B cell (primary cell): Measurements from ENCODE around the gene HJV. TPM values are rescaled to one million over a fixed set of nuclear protein-coding genes. Genes with fewer than 3 reads are reported as not detected.
A peak's percentile ranks its signal among the peaks of the same experiment; 100 is the strongest.

ENCODE experiments used
- ATAC-seq: fragments of 200-7000 bp; cut with Tn5 transposase; one replicate; pipeline ENCODE4 v1.10.0; 2021; ENCODE audit warnings: low read depth, mild to moderate bottlenecking, moderate number of reproducible peaks, moderate library complexity
- CTCF ChIA-PET: fragments of 350-600 bp; sonication (Branson Sonifier 250); formaldehyde crosslinking; loops from one replicate; lab custom pipeline; 2021; ENCODE audit warnings: antibody characterized with exemption, inconsistent platforms; lab: Charles Lee
- POLR2A ChIA-PET: fragments of 350-600 bp; sonication (Branson Sonifier 250); formaldehyde crosslinking; loops from one replicate; lab custom pipeline; 2021; ENCODE audit warnings: antibody characterized with exemption; lab: Charles Lee
- DNase-seq: peaks from one replicate; pipeline ENCODE4 v3.0.0; 2013
- H2AFZ ChIP-seq: 2 replicates; pipeline ENCODE4 v1.6.1; 2012; ENCODE audit warnings: mild to moderate bottlenecking, low read depth, low read length; ENCODE audit not compliant: insufficient read depth, poor library complexity, severe bottlenecking
- H3K27ac ChIP-seq, 2 donors: 1 replicate in 1 of 2; 2 replicates in 1 of 2; pipeline ENCODE4 v1.5.1; 2012 to 2013; ENCODE audit warnings: low read length in 2 of 2, mild to moderate bottlenecking in 2 of 2, moderate library complexity in 1 of 2
- H3K27me3 ChIP-seq, 4 experiments: fragments of 200-600 bp in 1 of 4; sonication (generic) in 1 of 4; replicated peaks in 1 of 4; 1 replicate in 2 of 4; 2 replicates in 2 of 4; pipeline versions ENCODE4 v1.6.1 to v1.7.0; 2013 to 2016; ENCODE audit warnings: low read length in 3 of 4, mild to moderate bottlenecking in 2 of 4, mixed read lengths in 1 of 4, moderate library complexity in 1 of 4; ENCODE audit not compliant: insufficient read depth in 4 of 4, control insufficient read depth in 3 of 4; ENCODE audit errors: control extremely low read depth in 1 of 4
- H3K36me3 ChIP-seq, 2 experiments: replicated peaks in 1 of 2; 1 replicate in 1 of 2; 2 replicates in 1 of 2; pipeline versions ENCODE4 v1.6.1 to v1.7.1; 2013; ENCODE audit warnings: low read length in 1 of 2; ENCODE audit not compliant: insufficient read depth in 2 of 2, control insufficient read depth in 1 of 2; ENCODE audit errors: control extremely low read depth in 1 of 2, extremely low read depth in 1 of 2
- H3K4me1 ChIP-seq, 2 donors: fragments of 200-600 bp in 1 of 2; sonication (generic) in 1 of 2; 1 replicate in 1 of 2; 2 replicates in 1 of 2; pipeline versions ENCODE4 v1.5.1 to v1.6.1; 2013 to 2017; ENCODE audit warnings: low read length in 2 of 2; ENCODE audit not compliant: control insufficient read depth in 2 of 2, insufficient read depth in 2 of 2
- H3K4me2 ChIP-seq: replicated peaks from 2 replicates; pipeline ENCODE3; 2012; ENCODE audit warnings: mild to moderate bottlenecking, low read depth, low read length; ENCODE audit not compliant: poor library complexity, severe bottlenecking
- H3K4me3 ChIP-seq, 5 experiments: fragments of 200-600 bp in 1 of 5; sonication (generic) in 1 of 5; 1 replicate in 3 of 5; 2 replicates in 2 of 5; pipeline versions ENCODE4 v1.5.1 to v1.7.0; 2011 to 2016; ENCODE audit warnings: low read length in 4 of 5, mild to moderate bottlenecking in 4 of 5, low read depth in 2 of 5, control low read depth in 1 of 5, moderate library complexity in 1 of 5; ENCODE audit not compliant: insufficient read depth in 1 of 5; ENCODE audit errors: control extremely low read depth in 1 of 5, extremely low read depth in 1 of 5
- H3K79me2 ChIP-seq: fragments of 200-600 bp; sonication (generic); one replicate; pipeline ENCODE4 v1.6.0; 2016; ENCODE audit warnings: low read length; ENCODE audit not compliant: control insufficient read depth, insufficient read depth
- H3K9ac ChIP-seq: fragments of 200-600 bp; sonication (generic); 2 replicates; pipeline ENCODE4 v1.6.1; 2017; ENCODE audit warnings: mild to moderate bottlenecking, low read length, moderate library complexity
- H3K9me3 ChIP-seq, 3 donors: one replicate each; pipeline versions ENCODE4 v1.6.1 to v1.7.1; 2013; ENCODE audit warnings: low read length in 2 of 3; ENCODE audit not compliant: control insufficient read depth in 2 of 3, insufficient read depth in 1 of 3; ENCODE audit errors: control extremely low read depth in 1 of 3
- H4K20me1 ChIP-seq: 2 replicates; pipeline ENCODE4 v1.6.0; 2012; ENCODE audit warnings: mild to moderate bottlenecking, low read length; ENCODE audit not compliant: insufficient read depth, control insufficient read depth, poor library complexity, severe bottlenecking
- H3K27ac Mint-ChIP-seq: one replicate; pipeline ENCODE4 v1.8.0; 2021; ENCODE audit warnings: mixed read lengths
- H3K27me3 Mint-ChIP-seq: one replicate; pipeline ENCODE4 v1.8.0; 2021; ENCODE audit warnings: mixed read lengths
- H3K4me1 Mint-ChIP-seq: one replicate; pipeline ENCODE4 v1.8.0; 2021; ENCODE audit warnings: mixed read lengths
- H3K4me3 Mint-ChIP-seq: one replicate; pipeline ENCODE4 v1.8.0; 2021; ENCODE audit warnings: mixed read lengths
- H3K9me3 Mint-ChIP-seq: one replicate; pipeline ENCODE4 v1.8.0; 2022; ENCODE audit warnings: mixed read lengths; ENCODE audit not compliant: insufficient read depth
- EZH2 ChIP-seq: IDR thresholded peaks from 2 replicates; pipeline ENCODE4 v1.6.1; 2012; ENCODE audit warnings: borderline replicate concordance, low read depth, mild to moderate bottlenecking, moderate library complexity, low read length; ENCODE audit not compliant: insufficient read depth, poor library complexity, severe bottlenecking
- intact Hi-C: fragments of 100-400 bp; cut with micrococcal nuclease; formaldehyde crosslinking; loops from one replicate; pipeline ENCODE4 v1.10.0; 2022
- polyA plus RNA-seq: library from polyadenylated mRNA; depleted of rRNA; stranded (reverse); fragments of >200 nt; gene quantifications from 2 replicates; pipeline ENCODE4 v1.2.3, GENCODE V29; 2012
- total RNA-seq, 2 donors: library from RNA; stranded (reverse); fragments of 120-200 nt in 1 of 2; gene quantifications; 1 replicate in 1 of 2; 2 replicates in 1 of 2; pipeline versions ENCODE4 v1.2.3 to v1.2.4, GENCODE V29; 2013 to 2022
- TF ChIP-seq, protein P1 (sequence below): fragments of 200-600 bp; IDR thresholded peaks from one replicate; pipeline ENCODE4 v1.8.0; 2022; ENCODE audit warnings: antibody characterized with exemption, mild to moderate bottlenecking

HJV gene
- total and polyA plus RNA-seq, 2 donors (not counting 1 experiment from before 2014, with no cell fraction given), result not detected

DNA sequence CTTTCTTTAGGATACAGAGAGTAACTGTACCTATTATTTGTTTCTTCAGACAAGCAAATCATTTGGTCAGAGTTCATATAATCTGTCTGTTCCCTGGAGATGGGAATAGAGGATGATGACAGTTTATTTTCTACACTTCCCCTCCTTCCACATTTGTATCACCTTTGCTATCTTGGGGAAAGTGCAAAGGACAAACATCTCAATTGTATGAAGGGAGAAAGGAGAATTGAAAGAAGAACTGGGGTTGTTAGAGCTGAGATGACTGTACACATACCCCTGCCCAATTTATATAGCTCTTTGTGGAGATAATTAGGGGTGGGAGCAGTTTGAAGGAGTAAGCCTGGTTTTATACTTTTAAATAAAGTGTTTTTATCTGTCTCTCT is 43.1 kb downstream of the HJV start:
- H3K4me1 Mint-ChIP-seq, result peaks cover 24% of the 10 kb centered on the region
- intact Hi-C loops, result no loop called here
- H3K27me3 Mint-ChIP-seq, result no peaks in the 10 kb centered on the region
- H3K4me3 ChIP-seq, result peak overlapping the region in 1 of 5 experiments; percentile 52
- peak overlapping the region; percentile 59 for H3K9ac ChIP-seq
- no peak for DNase-seq
- H3K4me3 Mint-ChIP-seq, result no peak overlapping the region
- POLR2A ChIA-PET, result interaction anchor here (0.6 to 4.7 kb wide), 12 partner anchors 15 to 120 kb away, joined by 3 to 131 read pairs (median 9); partner anchors contain the start of genes ANKRD34A, PEX11B, POLR3GL and RBM8A
- H2AFZ ChIP-seq, result peak overlapping the region; percentile 50
- ATAC-seq, result no peak
- peaks cover 0 to 7% of the 10 kb centered on the region in 2 experiments for H3K36me3 ChIP-seq
- no peaks in the 10 kb centered on the region for H3K27me3 ChIP-seq
- H3K9me3 ChIP-seq, result no peaks in the 10 kb centered on the region
- H3K79me2 ChIP-seq, result peaks cover 40% of the 10 kb centered on the region
- H3K27ac ChIP-seq, result peak overlapping the region; percentile 96 to 97
- CTCF ChIA-PET, result interaction anchor here (1.5 to 9.5 kb wide), 14 partner anchors 9 to 132 kb away, joined by 4 to 361 read pairs (median 32); partner anchors contain the start of genes ANKRD34A, HJV, LIX1L and NUDT17
- no peak overlapping the region for H3K27ac Mint-ChIP-seq
- peak overlapping the region; percentile 75 for H3K4me2 ChIP-seq
- no peaks in the 10 kb centered on the region for H4K20me1 ChIP-seq
- no peaks in the 10 kb centered on the region for H3K9me3 Mint-ChIP-seq
- peaks cover 64 to 65% of the 10 kb centered on the region in 2 donors for H3K4me1 ChIP-seq
- TF ChIP-seq, protein P1, sequence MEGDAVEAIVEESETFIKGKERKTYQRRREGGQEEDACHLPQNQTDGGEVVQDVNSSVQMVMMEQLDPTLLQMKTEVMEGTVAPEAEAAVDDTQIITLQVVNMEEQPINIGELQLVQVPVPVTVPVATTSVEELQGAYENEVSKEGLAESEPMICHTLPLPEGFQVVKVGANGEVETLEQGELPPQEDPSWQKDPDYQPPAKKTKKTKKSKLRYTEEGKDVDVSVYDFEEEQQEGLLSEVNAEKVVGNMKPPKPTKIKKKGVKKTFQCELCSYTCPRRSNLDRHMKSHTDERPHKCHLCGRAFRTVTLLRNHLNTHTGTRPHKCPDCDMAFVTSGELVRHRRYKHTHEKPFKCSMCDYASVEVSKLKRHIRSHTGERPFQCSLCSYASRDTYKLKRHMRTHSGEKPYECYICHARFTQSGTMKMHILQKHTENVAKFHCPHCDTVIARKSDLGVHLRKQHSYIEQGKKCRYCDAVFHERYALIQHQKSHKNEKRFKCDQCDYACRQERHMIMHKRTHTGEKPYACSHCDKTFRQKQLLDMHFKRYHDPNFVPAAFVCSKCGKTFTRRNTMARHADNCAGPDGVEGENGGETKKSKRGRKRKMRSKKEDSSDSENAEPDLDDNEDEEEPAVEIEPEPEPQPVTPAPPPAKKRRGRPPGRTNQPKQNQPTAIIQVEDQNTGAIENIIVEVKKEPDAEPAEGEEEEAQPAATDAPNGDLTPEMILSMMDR, result no peak
- TF ChIP-seq EZH2, result no peak
